Suprapubic skin (tissue), 4 donors: ENCODE results near the gene OASL. TPM values are rescaled to one million over a fixed set of nuclear protein-coding genes. Genes with fewer than 3 reads are reported as not detected.

ENCODE experiments used
- DNase-seq, 2 donors: peaks; one replicate each; pipeline ENCODE4 v3.0.0-alpha.2; 2019; ENCODE audit warnings: low spot score in 2 of 2
- H3K27ac ChIP-seq: fragments of 200-600 bp; sonication (generic); one replicate; pipeline ENCODE4 v1.5.1; 2019
- H3K27me3 ChIP-seq: fragments of 200-600 bp; sonication (generic); one replicate; pipeline ENCODE4 v1.5.1; 2019
- H3K36me3 ChIP-seq: fragments of 200-600 bp; sonication (generic); one replicate; pipeline ENCODE4 v1.5.1; 2019
- H3K4me1 ChIP-seq: fragments of 200-600 bp; sonication (generic); one replicate; pipeline ENCODE4 v1.5.1; 2019
- H3K4me3 ChIP-seq: fragments of 200-600 bp; sonication (generic); one replicate; pipeline ENCODE4 v1.5.1; 2019; ENCODE audit warnings: mild to moderate bottlenecking
- H3K9me3 ChIP-seq: fragments of 200-600 bp; sonication (generic); one replicate; pipeline ENCODE4 v1.5.1; 2019
- CTCF ChIP-seq, 2 donors: fragments of 200-600 bp in 1 of 2; fragments of 450-650 bp in 1 of 2; sonication (generic) in 1 of 2; IDR thresholded peaks; one replicate each; pipeline ENCODE4 v1.5.1; 2016 to 2019; ENCODE audit warnings: antibody characterized with exemption in 2 of 2, mild to moderate bottlenecking in 1 of 2, moderate library complexity in 1 of 2
- EP300 ChIP-seq: sonication (generic); formaldehyde crosslinking; IDR thresholded peaks from one replicate; pipeline ENCODE4 v1.6.1; 2017; ENCODE audit warnings: antibody characterized with exemption
- POLR2A ChIP-seq, 2 donors: fragments of 450-650 bp; IDR thresholded peaks; one replicate each; pipeline ENCODE4 v1.6.1; 2017; ENCODE audit warnings: antibody characterized with exemption in 2 of 2, mild to moderate bottlenecking in 2 of 2, moderate library complexity in 2 of 2
- POLR2AphosphoS5 ChIP-seq, 3 donors: sonication (generic); formaldehyde crosslinking; IDR thresholded peaks; one replicate each; pipeline ENCODE4 v1.6.1; 2017; ENCODE audit warnings: antibody characterized with exemption in 3 of 3
- WGBS: methylation state at CpG from one replicate; pipeline ENCODE4 v1.1.5; 2018; 5-methylcytosine and 5-hydroxymethylcytosine counted together
- total RNA-seq, 4 donors: library from RNA; depleted of rRNA; stranded (reverse); fragments of >200 nt; gene quantifications; one replicate each; pipeline ENCODE4 v1.1.0, GENCODE V29; 2016

Gene OASL
- total RNA-seq, 4 donors from 2014 or later = 0.53 to 0.91 (median 0.64) TPM; not detected in 1

DNA sequence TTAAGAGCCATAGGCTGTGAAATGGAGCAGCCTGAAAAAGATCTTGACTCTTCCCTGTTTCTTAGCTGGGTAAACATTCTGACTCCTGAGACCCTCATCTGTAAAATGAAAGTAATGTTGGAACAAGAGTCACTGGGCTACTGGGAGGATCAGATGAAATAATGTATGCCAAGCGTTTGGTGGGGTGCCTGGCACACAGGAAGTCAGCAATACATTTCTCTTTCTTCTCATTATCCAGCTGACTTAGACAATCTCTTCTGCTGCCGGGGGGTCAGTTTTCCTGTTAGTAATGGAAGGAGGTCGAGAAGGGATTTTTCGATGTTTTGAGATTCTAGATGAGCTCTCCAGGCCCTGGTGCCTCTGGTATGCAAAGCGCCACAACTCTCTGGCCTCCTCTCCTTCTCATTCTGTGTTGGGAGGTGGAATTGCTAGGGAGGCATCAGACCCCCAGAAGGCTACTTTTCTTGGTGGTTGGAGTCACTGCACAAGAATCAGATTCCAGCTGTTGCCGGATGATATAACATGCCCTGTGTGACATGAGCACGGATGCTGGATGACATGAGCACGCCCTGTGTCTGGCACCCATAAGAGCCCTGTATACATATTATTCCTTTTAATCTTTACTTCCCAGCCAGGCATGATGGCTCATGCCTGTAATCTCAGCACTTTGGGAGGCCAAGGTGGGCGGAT, 4.3 kb downstream of the OASL start:
- DNase-seq = no peak
- TF ChIP-seq POLR2AphosphoS5 (IDR thresholded peaks at IDR 0.05) (no peak), EP300 (no peak), CTCF (IDR thresholded peaks at IDR 0.05) (no peak), POLR2A (IDR thresholded peaks at IDR 0.05) (no peak)
- Histone ChIP-seq H3K36me3 (no peaks in the 10 kb centered on the region), H3K4me3 (no peak overlapping the region), H3K9me3 (no peaks in the 10 kb centered on the region), H3K27ac (no peak overlapping the region), H3K27me3 (no peaks in the 10 kb centered on the region), H3K4me1 (peaks cover 9% of the 10 kb centered on the region)
- 79% methylated on average over 9 of the region's 9 CpGs for WGBS

- no peaks in the 10 kb centered on the region for H3K27me3 ChIP-seq
- no peaks in the 10 kb centered on the region for H3K36me3 ChIP-seq
- no peak for TF ChIP-seq CTCF (IDR thresholded peaks at IDR 0.05)
- no peak for TF ChIP-seq EP300
- no peak for TF ChIP-seq POLR2AphosphoS5 (IDR thresholded peaks at IDR 0.05)
- TF ChIP-seq POLR2A (IDR thresholded peaks at IDR 0.05) = no peak
- no peak overlapping the region for H3K27ac ChIP-seq
- H3K4me3 ChIP-seq = no peak overlapping the region
- peaks cover 7% of the 10 kb centered on the region for H3K4me1 ChIP-seq
- H3K9me3 ChIP-seq = no peaks in the 10 kb centered on the region
- WGBS = 89% methylated on average over 9 of the region's 10 CpGs
- no peak for DNase-seq
These were observed 5.3 kb downstream of the OASL start for GRCh38 chr12:121033625-121034349.

DNA sequence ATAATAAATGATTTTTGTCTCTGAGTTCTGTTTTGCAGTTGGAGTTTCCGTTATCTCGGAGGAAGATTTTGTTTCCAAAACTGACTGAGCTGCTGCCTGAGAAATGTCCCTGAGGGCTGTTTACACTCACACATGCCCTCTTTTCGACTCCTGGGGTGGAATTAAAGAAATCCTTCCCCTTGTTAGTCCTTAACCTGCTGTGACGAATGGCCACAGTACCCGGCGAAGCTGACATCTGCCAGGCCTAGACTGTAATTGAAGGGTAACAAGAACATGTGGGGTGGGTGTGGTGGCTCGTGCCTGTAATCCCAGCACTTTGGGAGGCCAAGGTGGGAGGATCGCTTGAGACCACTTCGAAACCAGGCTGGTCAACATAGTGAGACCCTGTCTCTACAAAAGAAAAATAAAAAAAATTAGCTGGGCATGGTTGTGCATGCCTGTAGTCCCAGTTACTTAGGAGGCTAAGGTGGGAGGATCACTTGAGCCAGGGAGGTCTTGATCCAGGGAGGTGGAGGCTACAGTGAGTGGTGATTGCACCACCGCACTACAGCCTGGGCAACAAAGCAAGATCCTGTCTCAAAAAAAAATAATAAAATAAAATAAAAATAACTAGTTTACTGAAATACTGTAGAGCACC, 8.4 kb downstream of the OASL start:
- TF ChIP-seq POLR2AphosphoS5 (IDR thresholded peaks at IDR 0.05) (no peak), EP300 (no peak), POLR2A (IDR thresholded peaks at IDR 0.05) (no peak), CTCF (IDR thresholded peaks at IDR 0.05) (no peak)
- 73% methylated on average over 10 of the region's 10 CpGs for WGBS
- H3K27me3 ChIP-seq = no peaks in the 10 kb centered on the region
- H3K4me3 ChIP-seq = no peak overlapping the region
- no peaks in the 10 kb centered on the region for H3K4me1 ChIP-seq
- no peaks in the 10 kb centered on the region for H3K9me3 ChIP-seq
- no peaks in the 10 kb centered on the region for H3K36me3 ChIP-seq
- H3K27ac ChIP-seq = no peak overlapping the region
- no peak for DNase-seq

DNA sequence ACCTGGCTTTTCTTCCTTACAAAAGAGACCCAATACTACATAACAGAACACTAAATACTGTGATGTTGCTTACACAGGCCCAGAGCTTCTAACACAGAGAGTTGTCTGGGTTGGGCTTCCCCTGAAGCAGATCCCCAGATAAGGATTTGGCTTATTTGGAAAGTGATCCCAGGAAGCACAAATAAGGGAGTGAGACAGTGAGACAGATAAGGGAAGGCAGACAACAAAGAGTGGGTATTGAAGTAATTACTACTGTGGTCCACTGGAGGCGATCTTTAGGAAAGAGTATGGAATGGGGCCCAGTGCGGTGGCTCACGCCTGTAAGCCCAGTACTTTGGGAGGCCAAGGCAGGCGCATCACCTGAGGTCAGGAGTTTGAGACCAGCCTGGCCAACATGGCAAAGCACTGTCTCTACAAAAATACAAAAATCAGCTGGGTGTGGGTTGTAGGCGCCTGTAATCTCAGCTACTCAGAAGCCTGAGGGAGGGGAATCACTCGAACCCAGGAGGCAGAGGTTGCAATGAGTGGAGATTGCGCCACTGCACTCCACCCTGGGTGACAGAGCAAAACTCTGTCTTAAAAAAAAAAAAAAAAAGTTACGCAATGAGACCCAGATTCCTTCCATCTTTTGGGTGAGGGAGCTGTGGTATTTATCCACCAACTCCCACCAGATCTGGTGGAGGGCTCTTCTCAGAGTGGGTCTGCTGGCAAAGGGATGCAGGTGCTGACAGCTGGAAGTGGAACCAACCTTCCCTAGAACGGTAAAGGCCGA, 12.6 kb downstream of the OASL start:
- Histone ChIP-seq H3K4me1 (no peaks in the 10 kb centered on the region), H3K9me3 (no peaks in the 10 kb centered on the region), H3K4me3 (no peak overlapping the region), H3K36me3 (no peaks in the 10 kb centered on the region), H3K27ac (no peak overlapping the region), H3K27me3 (no peaks in the 10 kb centered on the region)
- no peak for DNase-seq
- TF ChIP-seq CTCF (IDR thresholded peaks at IDR 0.05) (no peak), POLR2A (IDR thresholded peaks at IDR 0.05) (no peak), EP300 (no peak), POLR2AphosphoS5 (IDR thresholded peaks at IDR 0.05) (no peak)
- 90% methylated on average over 10 of the region's 10 CpGs for WGBS
